Measurements from ENCODE around the gene TTC39A.

TTC39A gene

DNA sequence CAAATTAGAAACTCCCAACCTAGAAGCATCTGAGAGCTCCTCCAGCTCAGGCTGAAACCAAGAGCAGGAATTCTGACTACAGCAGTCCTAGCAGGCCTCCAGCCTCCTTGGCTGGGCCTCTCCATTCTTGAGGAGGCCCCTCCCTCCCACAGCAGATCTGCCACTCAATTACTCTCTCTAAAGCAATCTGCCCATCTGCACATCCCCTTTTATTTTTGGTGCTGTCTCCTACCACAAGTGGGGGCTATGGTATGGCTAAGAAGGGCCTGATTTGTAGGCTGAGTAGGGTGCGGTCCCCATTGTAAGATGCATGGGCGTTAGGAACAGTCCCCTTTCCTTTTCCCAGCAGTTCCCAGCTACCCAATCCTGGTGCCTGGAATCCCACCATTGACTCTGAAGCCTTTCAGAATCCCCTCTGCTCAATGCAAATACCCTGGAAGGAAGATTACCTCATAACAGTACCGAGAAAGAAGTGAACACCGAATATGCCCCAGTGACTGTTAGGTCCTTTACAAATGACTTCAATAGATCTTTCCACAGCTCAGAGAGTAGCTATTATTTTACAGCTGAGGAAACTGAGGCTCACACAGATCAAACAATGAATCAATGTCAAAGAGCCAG lies 11.6 kb upstream of the TTC39A start:
- Histone ChIP-seq H3K4me1 (ENCODE audit: control insufficient read depth in 2 of 2, insufficient read depth in 1 of 2, low read depth in 1 of 2, low read length in 2 of 2) (no peaks in the 10 kb centered on the region), H3K27me3 (ENCODE audit: control insufficient read depth in 3 of 3, insufficient read depth in 3 of 3, low read depth in 1 of 3, low read length in 3 of 3) (peaks cover 5 to 58% (median 27%) of the 10 kb centered on the region in 3 experiments), H2BK120ac (ENCODE audit: low read depth, low read length) (no peak overlapping the region), H4K8ac (ENCODE audit: low read depth, low read length) (no peak overlapping the region), H3K23ac (ENCODE audit: low read depth, low read length, poor library complexity) (no peak overlapping the region), H3K9ac (ENCODE audit: low read depth, low read length, poor library complexity) (no peak overlapping the region), H2BK12ac (ENCODE audit: low read length) (no peak overlapping the region), H2AFZ (ENCODE audit: low read length) (no peak overlapping the region), H3K4me2 (ENCODE audit: insufficient read depth, low read length, poor library complexity, severe bottlenecking) (no peak overlapping the region), H3K4ac (ENCODE audit: low read length) (no peak overlapping the region), H3K18ac (ENCODE audit: low read length) (no peak overlapping the region), H3K14ac (ENCODE audit: low read length) (no peak overlapping the region), H3K36me3 (replicated peaks in 1 of 2; ENCODE audit: control insufficient read depth in 2 of 2, insufficient read depth in 2 of 2, low read length in 2 of 2) (no peaks in the 10 kb centered on the region), H3K79me1 (ENCODE audit: low read depth, low read length) (no peaks in the 10 kb centered on the region), H2BK15ac (ENCODE audit: low read length) (no peak overlapping the region), H3K27ac (replicated peaks; ENCODE audit: low read length) (no peak overlapping the region), H2AK5ac (ENCODE audit: low read depth, low read length) (no peak overlapping the region), H3K9me3 (replicated peaks in 1 of 2; ENCODE audit: control insufficient read depth in 2 of 2, insufficient read depth in 1 of 2, low read depth in 1 of 2, low read length in 2 of 2) (no peaks in the 10 kb centered on the region), H2BK5ac (ENCODE audit: low read length) (no peak overlapping the region), H4K91ac (ENCODE audit: low read depth, low read length, poor library complexity) (no peak overlapping the region), H3K4me3 (ENCODE audit: low read length in 2 of 2) (no peak overlapping the region)
- WGBS, 2 donors (ENCODE audit: extremely low coverage in 2 of 2, insufficient read length in 2 of 2, insufficient replicate concordance in 1 of 2), result no CpG with 5 or more reads among the region's 4 CpGs
- DNase-seq (ENCODE audit: low spot score), result no peak

GRCh38 chr1:51340380-51340779 lies 10.0 kb upstream of the TTC39A start:
- no peaks in the 10 kb centered on the region for H3K9me3 ChIP-seq (replicated peaks in 1 of 2; ENCODE audit: control insufficient read depth in 2 of 2, insufficient read depth in 1 of 2, low read depth in 1 of 2, low read length in 2 of 2)
- H3K4ac ChIP-seq (ENCODE audit: low read length), result no peak overlapping the region
- no peaks in the 10 kb centered on the region for H3K36me3 ChIP-seq (replicated peaks in 1 of 2; ENCODE audit: control insufficient read depth in 2 of 2, insufficient read depth in 2 of 2, low read length in 2 of 2)
- no peak overlapping the region for H2BK5ac ChIP-seq (ENCODE audit: low read length)
- no peak overlapping the region for H2BK120ac ChIP-seq (ENCODE audit: low read depth, low read length)
- no peak overlapping the region for H2AFZ ChIP-seq (ENCODE audit: low read length)
- H4K91ac ChIP-seq (ENCODE audit: low read depth, low read length, poor library complexity), result no peak overlapping the region
- WGBS, 2 donors (ENCODE audit: extremely low coverage in 2 of 2, insufficient read length in 2 of 2, insufficient replicate concordance in 1 of 2), result no CpG with 5 or more reads among the region's 6 CpGs
- H3K4me1 ChIP-seq (ENCODE audit: control insufficient read depth in 2 of 2, insufficient read depth in 1 of 2, low read depth in 1 of 2, low read length in 2 of 2), result no peaks in the 10 kb centered on the region
- peaks cover 5 to 50% (median 24%) of the 10 kb centered on the region in 3 experiments for H3K27me3 ChIP-seq (ENCODE audit: control insufficient read depth in 3 of 3, insufficient read depth in 3 of 3, low read depth in 1 of 3, low read length in 3 of 3)
- H3K27ac ChIP-seq (replicated peaks; ENCODE audit: low read length), result no peak overlapping the region
- DNase-seq (ENCODE audit: low spot score), result no peak
- no peak overlapping the region for H3K14ac ChIP-seq (ENCODE audit: low read length)
- no peak overlapping the region for H3K4me2 ChIP-seq (ENCODE audit: insufficient read depth, low read length, poor library complexity, severe bottlenecking)
- H3K9ac ChIP-seq (ENCODE audit: low read depth, low read length, poor library complexity), result no peak overlapping the region
- H2BK12ac ChIP-seq (ENCODE audit: low read length), result no peak overlapping the region
- no peak overlapping the region for H3K23ac ChIP-seq (ENCODE audit: low read depth, low read length, poor library complexity)
- no peak overlapping the region for H2AK5ac ChIP-seq (ENCODE audit: low read depth, low read length)
- no peak overlapping the region for H3K18ac ChIP-seq (ENCODE audit: low read length)
- no peak overlapping the region for H3K4me3 ChIP-seq (ENCODE audit: low read length in 2 of 2)
- no peak overlapping the region for H2BK15ac ChIP-seq (ENCODE audit: low read length)
- no peak overlapping the region for H4K8ac ChIP-seq (ENCODE audit: low read depth, low read length)
- no peaks in the 10 kb centered on the region for H3K79me1 ChIP-seq (ENCODE audit: low read depth, low read length)

- WGBS, 2 donors (ENCODE audit: extremely low coverage in 2 of 2, insufficient read length in 2 of 2, insufficient replicate concordance in 1 of 2), result no CpG with 5 or more reads among the region's 4 CpGs
- no peak overlapping the region for H3K23ac ChIP-seq (ENCODE audit: low read depth, low read length, poor library complexity)
- no peak overlapping the region for H3K18ac ChIP-seq (ENCODE audit: low read length)
- no peaks in the 10 kb centered on the region for H3K36me3 ChIP-seq (replicated peaks in 1 of 2; ENCODE audit: control insufficient read depth in 2 of 2, insufficient read depth in 2 of 2, low read length in 2 of 2)
- no peak overlapping the region for H2BK12ac ChIP-seq (ENCODE audit: low read length)
- H2BK120ac ChIP-seq (ENCODE audit: low read depth, low read length), result no peak overlapping the region
- no peaks in the 10 kb centered on the region for H3K79me1 ChIP-seq (ENCODE audit: low read depth, low read length)
- peaks cover 0 to 17% (median 0%) of the 10 kb centered on the region in 3 experiments for H3K27me3 ChIP-seq (ENCODE audit: control insufficient read depth in 3 of 3, insufficient read depth in 3 of 3, low read depth in 1 of 3, low read length in 3 of 3)
- DNase-seq (ENCODE audit: low spot score), result no peak
- no peak overlapping the region for H2BK5ac ChIP-seq (ENCODE audit: low read length)
- no peak overlapping the region for H2AFZ ChIP-seq (ENCODE audit: low read length)
- no peak overlapping the region for H3K4me2 ChIP-seq (ENCODE audit: insufficient read depth, low read length, poor library complexity, severe bottlenecking)
- H3K9ac ChIP-seq (ENCODE audit: low read depth, low read length, poor library complexity), result no peak overlapping the region
- no peak overlapping the region for H3K14ac ChIP-seq (ENCODE audit: low read length)
- no peaks in the 10 kb centered on the region for H3K4me1 ChIP-seq (ENCODE audit: control insufficient read depth in 2 of 2, insufficient read depth in 1 of 2, low read depth in 1 of 2, low read length in 2 of 2)
- H3K27ac ChIP-seq (replicated peaks; ENCODE audit: low read length), result no peak overlapping the region
- no peak overlapping the region for H3K4me3 ChIP-seq (ENCODE audit: low read length in 2 of 2)
- no peak overlapping the region for H4K8ac ChIP-seq (ENCODE audit: low read depth, low read length)
- no peak overlapping the region for H2AK5ac ChIP-seq (ENCODE audit: low read depth, low read length)
- H2BK15ac ChIP-seq (ENCODE audit: low read length), result no peak overlapping the region
- H3K9me3 ChIP-seq (replicated peaks in 1 of 2; ENCODE audit: control insufficient read depth in 2 of 2, insufficient read depth in 1 of 2, low read depth in 1 of 2, low read length in 2 of 2), result no peaks in the 10 kb centered on the region
- H3K4ac ChIP-seq (ENCODE audit: low read length), result no peak overlapping the region
- no peak overlapping the region for H4K91ac ChIP-seq (ENCODE audit: low read depth, low read length, poor library complexity)
Measured at GRCh38 chr1:51336711-51337110, 6.3 kb upstream of the TTC39A start.

GRCh38 chr1:51336004-51336403 lies 5.6 kb upstream of the TTC39A start:
- Histone ChIP-seq H3K9me3 (replicated peaks in 1 of 2; ENCODE audit: control insufficient read depth in 2 of 2, insufficient read depth in 1 of 2, low read depth in 1 of 2, low read length in 2 of 2) (no peaks in the 10 kb centered on the region), H2AFZ (ENCODE audit: low read length) (no peak overlapping the region), H3K14ac (ENCODE audit: low read length) (no peak overlapping the region), H2BK120ac (ENCODE audit: low read depth, low read length) (no peak overlapping the region), H3K18ac (ENCODE audit: low read length) (no peak overlapping the region), H3K27ac (replicated peaks; ENCODE audit: low read length) (no peak overlapping the region), H3K4me2 (ENCODE audit: insufficient read depth, low read length, poor library complexity, severe bottlenecking) (no peak overlapping the region), H4K8ac (ENCODE audit: low read depth, low read length) (no peak overlapping the region), H3K4me3 (ENCODE audit: low read length in 2 of 2) (no peak overlapping the region), H3K23ac (ENCODE audit: low read depth, low read length, poor library complexity) (no peak overlapping the region), H3K79me1 (ENCODE audit: low read depth, low read length) (peaks cover under 1% of the 10 kb centered on the region), H2BK12ac (ENCODE audit: low read length) (no peak overlapping the region), H3K4me1 (ENCODE audit: control insufficient read depth in 2 of 2, insufficient read depth in 1 of 2, low read depth in 1 of 2, low read length in 2 of 2) (peaks cover 5 to 6% of the 10 kb centered on the region in 2 donors), H2BK15ac (ENCODE audit: low read length) (peak overlapping the region; percentile 5), H3K36me3 (replicated peaks in 1 of 2; ENCODE audit: control insufficient read depth in 2 of 2, insufficient read depth in 2 of 2, low read length in 2 of 2) (no peaks in the 10 kb centered on the region), H4K91ac (ENCODE audit: low read depth, low read length, poor library complexity) (no peak overlapping the region), H2AK5ac (ENCODE audit: low read depth, low read length) (no peak overlapping the region), H2BK5ac (ENCODE audit: low read length) (no peak overlapping the region), H3K9ac (ENCODE audit: low read depth, low read length, poor library complexity) (no peak overlapping the region), H3K27me3 (ENCODE audit: control insufficient read depth in 3 of 3, insufficient read depth in 3 of 3, low read depth in 1 of 3, low read length in 3 of 3) (peaks cover 0 to 18% (median 3%) of the 10 kb centered on the region in 3 experiments), H3K4ac (ENCODE audit: low read length) (no peak overlapping the region)
- DNase-seq (ENCODE audit: low spot score), result no peak
- WGBS, 2 donors (ENCODE audit: extremely low coverage in 2 of 2, insufficient read length in 2 of 2, insufficient replicate concordance in 1 of 2), result no CpG with 5 or more reads among the region's 3 CpGs

All from neuronal stem cell (in vitro differentiated cells).